ENCODE measurements around the gene STAG2.
"Not testable (repeated sequence)": the region's sequence is repeated elsewhere in the genome, so short reads cannot be mapped to it uniquely, and the experiment has no call there.

STAG2 gene

DNA sequence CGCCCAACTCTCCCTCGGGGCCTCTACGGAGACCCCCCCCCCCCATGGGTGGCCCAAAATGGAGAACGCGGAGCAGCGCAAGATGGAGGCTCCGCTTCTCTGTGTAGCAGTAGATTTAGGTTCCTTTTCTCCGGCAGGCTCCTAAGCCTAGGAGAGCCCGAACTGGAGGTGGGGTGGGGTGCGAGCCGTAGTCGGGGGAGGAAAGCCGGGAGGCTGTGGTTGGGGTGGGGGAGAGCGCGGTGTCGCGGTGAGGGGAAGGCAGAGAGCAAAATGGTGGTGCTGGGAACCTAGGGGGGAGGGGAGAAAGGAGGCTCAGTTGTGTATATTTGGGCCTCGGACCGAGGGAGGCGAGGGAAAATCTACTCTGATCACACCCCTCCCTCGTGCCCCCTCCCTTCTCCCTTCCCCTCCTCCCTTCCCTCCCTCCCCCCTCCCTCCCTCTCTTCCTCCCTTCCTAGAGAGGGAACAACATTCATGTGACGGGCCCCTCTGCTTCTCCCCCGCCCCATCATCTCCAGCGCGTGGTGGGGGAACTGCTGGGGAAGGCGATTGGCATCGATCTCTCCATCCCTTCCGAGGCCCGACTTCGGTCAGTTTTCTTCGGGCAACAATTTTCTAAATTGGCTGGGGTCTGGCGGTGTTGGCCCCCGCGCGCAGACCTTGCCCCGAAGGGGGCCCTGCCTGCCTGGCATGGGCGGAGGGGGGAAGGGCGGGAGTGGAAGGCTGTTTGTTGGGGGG lies at the start of gene STAG2:
Gene STAG2 (plus strand): TSS at position 439 of the 738 bp plus-strand sequence. CDS start 60,922 bp downstream, outside the sequence.
- peak; percentile 21 to 44 (median 34) for DNase-seq

DNA sequence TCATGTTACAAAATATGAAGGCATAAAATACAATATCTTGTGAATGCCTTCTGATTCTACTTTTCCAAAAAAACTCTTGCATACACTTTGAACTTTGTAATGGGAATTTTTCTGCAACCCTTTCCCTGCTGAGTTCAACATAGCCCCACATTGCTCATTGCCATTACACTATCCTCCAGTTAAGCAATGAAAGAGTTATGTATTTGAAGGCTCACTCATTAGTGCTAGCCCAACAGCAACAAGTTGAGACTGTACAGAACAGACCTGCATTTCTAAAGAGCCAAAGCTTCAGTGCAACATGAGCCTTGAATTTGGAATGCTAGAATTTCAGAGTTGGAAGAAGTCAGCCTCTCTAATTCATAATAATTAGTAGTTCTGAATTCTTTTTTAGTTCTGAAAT lies 44.4 kb upstream of the STAG2 start:
- no peak for DNase-seq

DNA sequence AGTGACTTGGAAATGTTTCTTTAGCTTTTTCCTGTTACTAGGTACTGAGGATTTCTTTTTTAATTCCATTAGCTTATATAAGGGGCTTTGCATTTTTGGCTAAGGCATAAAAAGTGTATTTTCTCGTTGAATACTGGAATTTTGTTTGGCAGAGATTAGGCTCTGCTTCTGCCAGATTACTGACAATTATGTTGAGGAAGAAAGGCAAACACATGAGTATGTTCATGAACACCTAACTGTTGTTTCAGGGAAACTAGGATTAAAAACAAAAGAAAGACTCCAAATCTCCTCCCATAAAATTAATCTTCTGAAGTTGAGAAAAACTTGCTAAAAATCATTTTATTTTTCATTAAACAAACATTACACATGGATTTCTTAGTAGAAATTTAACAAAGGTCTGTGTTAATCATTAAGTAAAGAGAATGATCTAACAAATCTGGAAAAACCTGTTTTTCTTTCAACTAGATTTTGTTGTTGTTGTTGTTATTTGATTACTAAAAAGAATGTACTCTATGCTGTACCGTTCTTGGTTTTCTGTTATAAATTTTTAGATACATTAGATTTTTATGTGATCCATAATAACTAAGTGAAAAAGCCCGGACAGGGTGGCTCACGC lies 43.3 kb upstream of the STAG2 start:
- no peak for DNase-seq

DNA sequence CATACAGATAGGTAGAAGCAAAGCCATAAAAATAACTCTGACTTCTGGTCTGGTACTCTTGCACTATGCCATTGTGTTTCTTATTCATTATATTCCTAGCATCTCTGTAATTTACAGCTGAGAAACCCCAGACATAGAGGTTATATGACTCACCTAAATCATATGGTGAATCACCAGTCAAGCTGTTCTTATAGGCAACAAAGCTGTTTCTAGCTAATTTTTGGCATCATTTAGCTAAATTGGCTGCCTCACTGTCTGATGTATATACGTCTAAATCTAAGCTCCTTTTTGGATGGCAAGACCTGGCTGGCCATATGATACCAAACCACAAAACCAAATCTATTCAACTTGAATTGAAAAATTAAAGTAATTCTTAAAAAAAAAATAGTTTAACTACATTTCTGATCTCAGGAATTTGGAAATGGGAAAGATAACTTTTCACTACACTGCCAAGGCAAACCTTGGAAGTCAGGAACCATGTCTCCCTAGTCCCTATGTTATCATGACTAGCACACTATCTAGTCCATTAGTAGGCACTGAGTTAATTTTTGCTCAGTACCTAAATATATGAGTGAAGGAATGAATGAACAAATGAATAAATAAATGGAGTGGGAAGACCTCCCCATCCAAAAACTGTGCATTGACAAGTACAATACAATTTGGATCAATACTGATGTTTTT lies 41.3 kb upstream of the STAG2 start:
- no peak for DNase-seq

DNA sequence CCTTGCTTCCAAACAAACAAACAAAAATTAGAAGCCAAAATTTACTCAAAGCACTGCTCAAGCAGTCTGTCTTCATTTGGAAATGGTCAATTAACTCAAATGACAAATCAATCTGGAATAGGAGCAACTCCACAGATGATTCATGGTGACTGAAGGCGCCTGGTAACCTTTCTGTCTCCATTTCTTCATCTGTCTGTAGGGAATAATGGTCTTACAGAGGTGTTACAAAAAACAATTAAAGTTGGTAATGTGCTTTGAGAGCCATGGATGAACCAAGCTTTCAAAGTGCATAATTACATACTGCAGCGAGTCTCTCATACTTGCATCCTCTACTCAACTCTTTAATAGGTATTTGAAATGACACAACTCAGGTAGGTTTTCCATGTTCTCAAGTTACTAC lies 38.3 kb upstream of the STAG2 start:
- DNase-seq: no peak

DNA sequence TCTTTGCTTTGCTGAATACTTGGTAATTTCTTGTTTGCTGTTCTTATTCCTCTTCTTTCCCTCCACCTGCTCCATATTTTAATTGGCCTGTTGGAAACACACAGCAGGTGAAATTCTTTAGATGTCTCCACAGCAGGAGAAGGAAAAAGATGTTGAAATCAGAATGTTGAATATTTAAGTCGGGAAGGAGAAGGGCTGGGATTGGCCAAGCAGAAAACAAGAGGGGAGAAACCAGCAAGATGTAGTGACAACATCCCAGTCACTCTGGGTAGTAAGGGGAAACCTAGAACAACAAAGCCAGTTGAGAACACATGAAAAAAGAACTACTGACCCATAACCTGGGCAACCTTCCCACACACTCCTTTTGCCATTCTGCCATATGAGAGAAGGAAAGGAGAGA lies 37.3 kb upstream of the STAG2 start:
- DNase-seq: no peak

DNA sequence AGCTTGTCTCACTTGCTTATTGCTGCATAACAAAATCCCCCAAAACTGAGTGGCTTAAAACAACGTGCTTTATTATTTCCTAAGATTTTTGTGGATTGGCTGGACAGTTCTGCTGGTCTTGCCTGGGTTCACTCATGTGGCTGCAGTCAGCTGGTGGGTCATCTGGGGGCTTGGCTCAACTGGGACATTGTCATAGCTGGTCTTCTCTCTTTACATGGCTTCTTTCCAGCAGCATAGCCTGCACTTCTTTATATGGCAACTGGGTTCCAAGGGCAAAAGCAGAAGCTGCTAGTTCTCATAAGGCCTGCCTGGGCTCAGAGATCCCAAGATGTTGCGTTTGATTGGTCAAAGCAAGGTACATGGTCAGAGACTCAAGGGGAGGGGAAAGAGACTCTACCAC lies 33.7 kb upstream of the STAG2 start:
- no peak for DNase-seq

DNA sequence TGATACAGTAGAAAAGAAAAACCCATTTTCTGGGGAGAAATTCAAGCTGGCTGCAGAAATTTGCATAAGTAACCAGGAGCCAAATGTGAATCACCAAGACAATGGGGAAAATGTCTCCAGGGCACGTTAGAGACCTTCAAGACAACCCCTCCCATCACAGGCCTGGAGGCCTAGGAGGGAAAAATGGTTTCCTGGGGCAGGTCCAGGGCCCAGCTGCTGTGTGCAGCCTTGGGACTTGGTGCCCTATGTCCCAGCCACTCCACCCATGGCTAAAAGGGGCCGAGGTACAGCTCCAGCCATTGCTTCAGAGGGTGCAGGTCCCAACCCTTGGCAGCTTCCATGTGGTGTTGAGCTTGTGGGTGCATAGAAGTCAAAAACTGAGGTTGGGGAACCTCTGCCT lies 29.5 kb upstream of the STAG2 start:
- DNase-seq: not testable (repeated sequence)

DNA sequence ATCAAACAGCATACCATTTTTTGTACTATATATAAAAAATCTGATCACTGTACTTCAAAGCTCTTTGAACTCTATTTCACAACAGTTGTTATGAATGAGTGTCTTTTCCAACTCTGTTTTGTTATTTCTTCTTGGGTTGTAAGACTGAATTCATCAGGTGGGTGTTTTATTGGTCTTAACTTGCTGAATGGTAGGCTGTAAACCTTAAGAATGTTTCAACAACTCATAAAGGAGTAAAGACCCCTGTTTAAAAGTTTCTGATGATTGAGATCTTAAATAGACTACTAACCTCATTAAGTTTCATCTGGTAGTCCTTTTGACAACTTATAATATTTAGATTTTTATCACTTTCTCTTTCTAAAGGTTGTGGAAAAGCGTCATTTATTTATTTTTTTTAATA lies 18.4 kb upstream of the STAG2 start:
- no peak for DNase-seq

DNA sequence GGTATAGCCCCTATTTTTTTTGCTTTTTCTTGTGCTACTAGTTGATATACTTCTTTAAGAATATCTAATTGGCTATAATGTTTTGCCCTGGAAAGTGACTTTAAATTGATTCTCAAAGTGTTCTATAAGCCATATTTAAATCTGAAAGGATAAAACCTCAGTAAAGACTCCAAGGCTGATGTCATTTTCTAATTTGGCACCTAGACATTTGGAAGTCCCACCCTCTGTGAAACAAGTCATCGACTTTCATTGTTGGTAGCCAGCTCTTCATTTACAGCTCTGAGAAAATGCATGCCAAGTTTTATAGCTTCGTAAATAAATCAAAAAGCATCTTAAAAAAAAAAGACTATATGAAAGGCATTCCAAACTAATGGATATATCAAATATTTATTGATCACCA lies 18.0 kb upstream of the STAG2 start:
- no peak for DNase-seq

DNA sequence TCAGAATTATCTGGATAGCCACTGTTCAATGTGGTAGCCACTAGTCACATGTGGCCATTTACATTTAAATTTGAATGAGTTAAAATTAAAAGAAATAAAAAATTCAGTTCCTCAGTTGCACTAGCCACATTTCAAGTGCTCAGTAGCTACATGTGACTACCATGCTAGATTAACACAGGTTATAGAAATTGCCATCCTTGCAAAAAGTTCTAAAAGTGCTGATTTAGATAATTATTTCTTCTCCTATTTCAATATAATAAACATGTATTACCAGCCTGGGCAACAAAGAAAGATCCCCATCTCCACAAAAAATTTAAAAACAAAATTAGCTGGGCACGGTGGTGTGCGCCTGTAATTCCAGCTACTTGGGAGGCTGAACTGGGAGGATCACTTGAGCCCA lies 11.7 kb upstream of the STAG2 start:
- no peak for DNase-seq

DNA sequence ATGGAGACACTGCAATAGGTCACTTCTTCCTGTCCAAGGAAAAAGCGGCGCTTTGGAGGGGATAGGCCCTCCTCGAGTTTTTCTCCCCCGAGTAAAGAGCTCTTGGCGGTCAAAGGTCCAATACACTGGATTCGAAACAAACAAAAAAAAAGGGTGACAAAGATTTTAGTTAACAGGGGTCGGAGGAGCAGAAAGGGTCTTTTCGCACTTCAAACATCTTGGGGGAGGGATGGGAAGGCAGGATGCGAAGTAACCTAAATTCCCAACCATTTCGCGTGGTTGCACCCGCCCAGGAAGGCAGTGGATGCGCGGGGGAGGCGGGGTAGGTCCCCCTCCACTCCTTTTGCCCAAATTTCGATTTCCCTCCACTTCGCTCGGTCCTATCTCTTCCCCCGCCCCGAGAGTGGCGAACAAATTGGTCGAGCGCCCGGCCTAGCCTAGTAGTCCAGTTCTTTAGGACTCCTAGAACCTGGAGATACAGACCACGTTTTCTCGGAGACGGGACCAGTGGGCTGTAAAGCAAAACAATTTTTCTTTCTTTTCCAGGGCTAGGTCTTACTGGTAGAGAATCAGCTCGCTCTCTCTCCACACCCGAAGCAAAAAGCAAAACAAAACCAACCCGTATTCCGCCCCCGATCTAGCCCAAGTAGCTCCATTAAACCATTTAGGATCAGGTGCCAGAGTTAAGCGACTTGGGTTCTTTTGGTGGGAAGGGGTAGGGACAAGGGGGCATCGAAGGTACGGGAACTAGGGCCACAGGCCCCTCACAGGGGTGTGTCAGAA lies 2.0 kb upstream of the STAG2 start:
- peak in 1 of 4 experiments; percentile 13 for DNase-seq

DNA sequence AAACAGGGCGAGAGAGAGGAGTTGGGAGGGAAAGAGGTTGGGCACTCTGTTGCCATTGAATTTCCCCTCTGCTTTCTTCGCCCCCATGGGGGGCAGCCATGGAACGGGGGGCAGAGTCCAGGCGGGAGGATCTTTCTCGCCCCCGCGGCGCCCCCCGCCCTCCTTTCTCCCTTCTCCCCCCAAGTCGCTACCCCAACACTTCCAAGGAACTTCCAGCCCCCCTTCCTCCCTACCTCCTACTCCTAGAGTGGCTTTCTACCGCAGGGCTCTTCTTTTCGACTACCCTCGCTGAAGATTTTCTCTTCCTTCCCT lies 594 bp upstream of the STAG2 start:
- DNase-seq: no peak

DNA sequence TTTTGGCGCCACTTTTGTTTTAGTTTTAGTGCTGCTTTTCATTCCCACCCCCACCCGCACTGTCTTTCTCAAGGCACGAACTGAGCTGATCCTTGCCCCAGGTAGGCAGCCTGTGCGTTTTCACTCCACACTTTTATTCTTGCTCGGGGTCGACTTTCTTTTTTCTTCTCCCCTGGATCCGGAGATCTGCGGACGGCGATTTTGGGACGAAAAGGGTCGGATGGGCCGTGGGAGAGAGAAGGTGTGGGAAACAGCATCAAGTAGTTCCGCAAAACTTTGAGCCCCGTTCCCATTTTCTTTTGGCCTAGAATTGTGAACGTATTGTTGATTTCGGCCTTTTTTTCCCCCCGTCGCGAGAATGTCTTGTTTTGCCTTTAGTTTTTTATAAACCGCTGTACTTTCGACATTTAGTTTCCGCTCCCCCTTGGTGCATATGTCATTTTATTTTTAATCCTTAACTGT lies 531 bp downstream of the STAG2 start:
- peak in 2 of 4 experiments; percentile 3 to 5 for DNase-seq

DNA sequence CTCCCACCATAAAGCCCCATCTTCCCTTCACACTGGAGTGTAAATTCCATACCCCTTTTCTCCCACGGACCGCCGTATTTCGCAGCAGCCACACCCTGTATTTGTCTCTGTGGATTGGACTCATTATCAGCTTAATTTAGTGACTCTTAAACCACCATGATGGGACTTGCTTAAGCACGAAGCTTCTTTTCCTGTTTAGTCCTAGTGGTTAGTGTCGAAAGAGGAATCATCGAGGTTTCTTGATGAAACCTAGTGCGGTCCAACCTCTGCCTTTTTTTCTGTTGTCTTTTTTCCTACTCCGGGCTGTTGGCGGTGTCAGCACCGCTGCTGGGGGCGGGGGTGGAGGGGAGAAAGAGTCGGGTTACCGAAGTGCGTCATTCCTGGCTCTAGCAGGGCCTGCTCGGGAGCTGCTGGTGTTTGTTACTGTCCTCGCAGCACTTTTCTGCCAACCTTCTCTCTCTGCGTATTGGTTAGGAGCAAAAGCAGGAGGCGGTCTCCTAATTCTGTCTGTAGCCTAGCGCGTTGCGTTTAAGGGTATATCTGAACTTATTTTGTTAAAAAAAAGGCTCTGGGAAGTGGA lies 1.4 kb downstream of the STAG2 start:
- peak; percentile 40 to 56 (median 50) for DNase-seq

DNA sequence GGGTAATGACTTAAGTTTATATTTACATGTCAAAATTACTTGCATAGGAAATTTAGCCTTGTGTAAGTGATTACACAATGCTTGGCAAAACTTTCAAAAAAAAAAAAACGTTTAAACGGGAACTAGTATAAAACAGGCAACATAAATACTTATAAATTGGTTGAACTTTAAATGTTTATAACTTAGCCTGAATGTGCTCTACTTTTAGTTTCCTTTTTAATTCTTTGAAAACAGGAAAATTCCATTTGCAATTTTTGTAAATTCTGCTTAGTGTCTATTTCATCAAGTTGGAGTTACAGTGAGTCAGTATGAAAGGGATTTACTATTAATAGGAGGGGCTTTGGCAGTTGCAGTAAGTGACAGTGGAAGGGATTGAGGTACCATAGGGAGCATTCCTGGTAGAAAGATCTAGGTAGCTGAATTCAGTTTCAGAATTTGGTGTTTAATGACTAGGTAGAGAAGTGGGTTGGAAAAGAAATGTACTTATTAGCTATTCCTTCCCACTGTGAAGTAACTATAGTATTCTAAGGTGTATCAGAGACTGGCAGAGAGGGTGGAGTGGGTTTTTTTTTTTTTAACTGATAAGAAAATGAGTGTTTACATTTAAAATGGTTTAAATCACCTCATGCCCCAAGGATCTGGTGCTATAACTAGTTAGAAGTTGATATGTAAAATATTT lies 2.8 kb downstream of the STAG2 start:
- no peak for DNase-seq

DNA sequence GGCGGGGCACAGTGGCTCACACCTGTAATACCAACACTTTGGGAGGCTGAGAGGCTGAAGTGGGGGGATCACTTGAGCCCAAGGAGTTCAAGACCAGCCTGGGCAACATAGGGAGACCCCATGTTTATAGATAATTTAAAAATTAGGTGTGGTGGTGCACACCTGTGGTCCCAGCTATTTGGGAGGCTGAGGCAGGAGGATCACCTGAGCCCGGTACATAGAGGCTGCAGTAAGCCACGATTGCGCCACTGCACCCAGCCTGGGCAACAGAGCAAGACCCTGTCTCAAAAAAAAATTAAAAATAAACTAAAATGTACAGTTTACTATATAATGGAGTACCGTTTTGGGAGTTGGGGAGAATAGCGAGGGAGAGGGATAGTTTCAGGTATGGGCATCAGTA lies 4.2 kb downstream of the STAG2 start:
- no peak for DNase-seq

DNA sequence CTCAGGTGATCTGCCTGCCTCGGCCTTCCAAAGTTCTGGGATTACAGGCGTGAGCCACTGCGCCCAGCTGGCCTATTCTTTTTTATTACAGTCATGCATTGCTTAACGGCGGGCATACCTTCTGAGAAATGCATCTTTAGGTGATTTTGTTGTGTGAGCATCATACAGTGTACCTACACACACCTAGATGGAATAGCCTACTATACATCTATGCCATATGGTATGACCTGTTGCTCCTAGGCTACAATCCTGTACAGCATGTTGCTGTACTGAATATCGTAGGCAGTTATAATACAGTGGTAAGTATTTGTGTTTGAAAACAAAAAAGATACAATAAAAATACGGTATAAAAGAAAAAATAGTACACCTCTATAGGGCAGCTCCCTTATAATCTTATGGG lies 6.0 kb downstream of the STAG2 start:
- DNase-seq: no peak

DNA sequence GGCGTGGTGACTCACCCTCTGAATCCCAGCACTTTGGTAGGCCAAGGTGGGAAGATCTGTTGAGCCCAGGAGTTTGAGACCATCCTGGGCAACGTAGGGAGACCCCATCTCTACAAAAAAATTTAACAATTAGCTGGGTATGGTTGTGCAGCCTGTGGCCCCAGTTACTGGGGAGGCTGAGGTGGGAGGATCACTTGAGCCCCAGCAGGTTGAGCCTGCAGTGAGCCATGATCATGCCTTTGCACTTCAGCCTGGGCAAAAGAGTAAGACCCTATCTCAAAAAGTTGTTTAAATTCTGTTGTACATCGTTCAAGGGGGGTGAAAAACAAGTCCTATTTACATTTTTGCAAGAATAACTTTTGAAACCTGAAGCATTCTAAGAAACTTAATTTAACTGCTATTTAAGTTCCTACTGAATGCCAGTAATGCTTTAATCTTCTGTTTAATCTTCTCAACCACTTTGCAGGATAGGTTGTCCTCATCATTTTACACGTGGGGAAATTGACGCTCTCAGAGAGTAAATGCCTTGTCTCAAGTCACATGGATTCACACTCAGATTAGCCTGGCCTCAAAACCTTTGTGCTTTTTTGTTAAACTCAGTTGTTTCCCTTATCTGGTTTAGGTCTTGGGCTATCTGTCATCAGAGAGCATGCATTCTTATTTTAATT lies 7.0 kb downstream of the STAG2 start:
- DNase-seq: no peak

DNA sequence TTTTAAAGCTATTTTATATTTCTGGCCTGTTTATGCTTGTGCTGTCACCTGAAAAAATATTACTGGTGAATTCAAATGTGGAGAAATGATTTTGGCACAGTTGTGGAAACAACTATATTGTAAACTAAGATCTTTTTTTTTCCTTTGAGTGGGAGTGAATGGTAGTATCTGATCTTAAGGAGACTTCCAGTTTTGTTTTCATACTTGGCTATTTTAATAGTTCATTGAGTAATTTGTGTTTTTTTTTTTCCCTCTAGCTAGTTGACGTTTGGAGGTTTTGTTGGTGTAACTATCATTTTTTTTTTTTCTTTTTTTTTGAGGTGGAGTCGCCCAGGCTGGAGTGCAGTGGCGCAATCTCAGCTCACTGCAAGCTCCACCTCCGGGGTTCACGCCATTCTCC lies 10.5 kb downstream of the STAG2 start:
- no peak for DNase-seq

DNA sequence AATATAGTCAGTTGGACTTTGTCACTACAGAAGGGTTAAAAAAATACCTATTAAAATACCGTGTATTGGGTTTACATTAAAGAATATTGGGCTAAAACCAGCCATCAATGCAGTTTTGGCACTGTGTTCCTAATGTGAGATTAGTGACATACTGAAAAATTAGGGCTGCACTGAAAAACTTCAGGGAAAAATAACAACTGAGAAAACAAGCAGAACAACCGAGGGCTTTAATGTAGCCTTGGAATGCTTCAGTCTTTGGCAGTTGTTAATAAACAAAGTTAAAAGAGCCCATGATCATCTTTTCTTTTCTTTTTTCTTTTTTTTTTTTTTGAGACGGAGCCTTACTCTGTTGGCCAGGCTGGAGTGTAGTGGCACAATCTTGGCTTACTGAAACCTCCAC lies 12.4 kb downstream of the STAG2 start:
- no peak for DNase-seq

DNA sequence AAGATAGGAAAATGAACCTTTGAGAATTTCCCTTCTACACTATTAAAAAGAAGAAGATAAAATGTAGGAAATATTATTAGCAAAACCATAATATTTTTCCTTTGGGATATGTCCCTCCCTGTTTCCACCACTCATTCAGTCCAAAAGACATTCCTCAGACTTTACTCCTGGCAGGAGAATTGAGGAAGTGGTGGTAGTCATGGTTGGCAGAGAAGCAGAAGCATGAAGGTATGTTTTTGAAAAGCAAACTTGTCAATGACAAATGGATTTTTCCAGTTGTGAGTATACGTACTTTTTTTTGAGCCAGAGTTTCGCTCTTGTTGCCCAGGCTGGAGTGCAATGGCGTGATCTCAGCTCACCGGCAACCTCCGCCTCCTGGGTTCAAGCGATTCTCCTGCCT lies 13.7 kb downstream of the STAG2 start:
- DNase-seq: no peak
